Activated T-cell treated with anti-CD3 and anti-CD28 coated beads for 1 hour (primary cell): ENCODE results near the gene IGF2BP3.

ENCODE experiments used
- DNase-seq: peaks from one replicate; pipeline ENCODE4 v3.0.0-alpha.2; 2020; ENCODE audit warnings: low read depth

Gene IGF2BP3

DNA sequence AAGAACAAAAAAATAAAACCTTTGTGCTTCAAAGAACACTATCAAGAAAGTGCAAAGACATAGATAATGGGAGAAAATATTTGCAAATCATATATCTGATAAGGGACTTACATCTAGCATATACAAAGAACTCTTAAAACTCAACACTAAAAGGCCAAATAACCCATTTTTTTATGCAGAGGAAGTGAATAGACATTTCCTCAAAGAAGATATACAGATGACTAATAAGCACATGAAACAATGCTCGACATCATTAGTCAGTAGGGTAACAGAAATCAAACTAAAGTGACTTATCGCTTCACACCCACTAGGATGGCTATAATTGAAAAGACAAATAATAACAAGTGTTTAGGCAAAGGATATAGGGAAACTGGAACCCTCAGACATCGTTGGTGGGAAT, 93.2 kb downstream of the IGF2BP3 start:
- DNase-seq: no peak

DNA sequence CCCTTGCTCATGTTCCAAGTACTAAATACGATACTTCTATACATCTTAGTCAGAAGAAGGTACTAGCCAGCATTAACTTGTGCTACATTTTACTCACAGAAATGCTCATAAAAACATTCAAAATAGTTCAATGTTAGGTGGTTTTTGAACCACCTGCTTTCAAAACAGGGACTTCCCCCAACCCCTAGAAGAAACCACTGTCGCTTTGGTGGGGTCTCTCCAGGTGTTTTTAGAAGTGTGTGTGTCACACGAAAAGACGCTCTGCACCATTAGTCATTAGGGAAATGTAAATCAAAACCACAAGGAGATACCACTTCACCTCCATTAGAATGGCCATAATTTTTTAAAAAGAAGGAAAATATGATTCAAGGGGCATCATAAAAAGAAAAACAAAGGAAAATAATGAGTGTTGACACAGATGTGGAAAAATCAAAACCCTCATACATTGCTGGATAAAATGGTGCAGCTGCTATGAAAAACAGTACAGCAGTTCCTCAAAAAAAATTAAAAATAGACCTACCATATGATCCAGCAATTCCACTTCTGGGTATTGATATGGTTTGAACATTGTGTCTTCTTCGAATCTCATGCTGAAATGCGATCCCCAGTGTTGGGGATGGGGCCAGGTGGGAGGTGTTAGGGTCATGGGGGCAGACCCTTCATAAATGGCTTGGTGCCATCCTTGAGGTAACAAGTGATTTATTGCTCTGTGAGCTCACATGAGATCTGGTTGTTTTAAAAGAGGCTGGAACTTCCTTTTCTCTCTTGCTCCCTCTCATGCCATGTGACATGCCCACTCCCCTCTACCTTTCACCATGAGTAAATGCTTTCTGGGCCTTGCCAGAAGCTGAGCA, 96.9 kb downstream of the IGF2BP3 start:
- DNase-seq: peak; percentile 3

DNA sequence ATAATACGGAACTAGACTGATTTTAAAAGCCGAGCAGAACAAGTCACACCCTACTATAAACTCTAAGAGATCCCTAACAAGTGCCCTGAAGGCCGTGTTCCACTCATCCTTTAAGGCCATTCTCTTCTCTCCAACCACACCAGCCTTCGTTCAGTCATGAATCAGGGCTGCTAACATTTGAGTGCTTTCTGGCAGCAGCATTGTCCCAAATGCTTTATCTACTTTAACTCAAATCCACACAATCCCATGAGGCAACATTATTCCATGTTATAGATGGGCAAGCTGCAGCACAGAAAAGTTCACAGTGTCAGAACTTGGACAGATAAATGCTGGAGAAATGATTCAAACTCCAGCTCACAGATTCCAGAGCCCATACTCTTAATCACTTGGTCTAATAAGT, 97.7 kb downstream of the IGF2BP3 start:
- DNase-seq: no peak

DNA sequence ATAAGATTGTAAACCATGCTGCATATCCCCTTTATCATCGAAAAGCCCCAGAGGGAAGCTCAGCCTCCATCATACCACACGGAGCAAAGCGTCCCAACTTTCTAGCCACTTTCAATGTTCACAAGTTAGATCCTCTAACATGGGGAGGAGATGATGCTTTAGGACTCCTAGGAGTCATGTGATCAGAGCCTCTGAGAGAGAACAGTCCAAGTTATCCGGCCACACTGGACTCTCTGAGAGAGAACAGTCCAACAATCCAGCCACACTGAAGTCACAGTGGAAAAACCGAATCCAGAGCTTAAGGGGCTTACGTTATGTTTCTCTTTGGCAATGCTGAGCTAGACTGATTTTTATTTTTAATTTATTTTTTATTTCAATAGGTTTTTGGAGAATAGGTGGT, 98.6 kb downstream of the IGF2BP3 start:
- no peak for DNase-seq

DNA sequence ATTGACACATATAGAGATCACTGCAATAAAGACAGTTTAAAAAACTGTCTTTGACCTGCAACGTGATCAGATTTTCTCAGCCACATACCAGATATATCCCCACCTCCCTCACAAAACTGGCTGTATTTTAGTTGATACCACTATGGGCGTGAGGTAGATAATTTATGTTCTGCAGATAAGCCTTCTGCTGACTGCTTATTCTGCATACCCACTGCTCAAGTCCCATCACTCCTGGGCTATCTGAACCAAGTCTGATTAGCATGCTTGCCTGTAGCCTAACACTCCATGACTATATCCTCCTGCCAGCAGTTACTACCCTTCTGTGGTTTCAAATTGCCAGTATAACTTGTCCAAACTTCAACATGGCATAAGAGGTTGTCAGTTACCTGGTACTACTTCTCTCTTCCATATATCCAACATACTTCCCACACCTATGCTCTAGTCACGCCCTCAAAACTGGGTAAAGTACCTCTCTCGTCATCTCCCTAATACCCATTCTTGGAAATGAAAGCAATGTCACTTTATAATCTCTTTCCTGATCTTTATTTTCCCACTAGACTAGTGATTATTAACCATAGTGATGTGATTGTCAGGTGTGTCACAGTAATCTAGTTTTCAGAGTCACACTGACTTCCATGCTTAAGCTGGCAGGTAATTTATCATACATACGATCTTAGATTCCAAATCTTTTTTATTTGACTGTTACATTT, 100.4 kb downstream of the IGF2BP3 start:
- no peak for DNase-seq

DNA sequence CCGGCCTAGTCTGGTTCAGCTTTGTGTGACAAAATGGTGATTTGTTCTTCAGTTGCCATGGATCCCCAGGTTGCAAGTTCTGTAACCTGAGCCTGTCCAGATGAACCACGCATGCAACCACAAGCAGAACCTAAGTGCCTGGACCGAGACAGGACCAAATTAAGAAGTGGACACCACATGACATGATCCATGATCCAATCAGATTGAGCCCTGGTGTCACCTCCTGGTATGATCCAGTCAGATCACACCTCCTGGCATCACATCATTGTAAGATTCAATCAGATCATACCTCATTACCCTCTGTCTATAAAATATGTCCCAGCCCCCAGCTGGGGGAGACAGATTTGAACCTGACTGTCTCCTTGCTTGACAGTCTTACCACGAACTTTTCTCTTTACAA, 101.2 kb downstream of the IGF2BP3 start:
- no peak for DNase-seq

DNA sequence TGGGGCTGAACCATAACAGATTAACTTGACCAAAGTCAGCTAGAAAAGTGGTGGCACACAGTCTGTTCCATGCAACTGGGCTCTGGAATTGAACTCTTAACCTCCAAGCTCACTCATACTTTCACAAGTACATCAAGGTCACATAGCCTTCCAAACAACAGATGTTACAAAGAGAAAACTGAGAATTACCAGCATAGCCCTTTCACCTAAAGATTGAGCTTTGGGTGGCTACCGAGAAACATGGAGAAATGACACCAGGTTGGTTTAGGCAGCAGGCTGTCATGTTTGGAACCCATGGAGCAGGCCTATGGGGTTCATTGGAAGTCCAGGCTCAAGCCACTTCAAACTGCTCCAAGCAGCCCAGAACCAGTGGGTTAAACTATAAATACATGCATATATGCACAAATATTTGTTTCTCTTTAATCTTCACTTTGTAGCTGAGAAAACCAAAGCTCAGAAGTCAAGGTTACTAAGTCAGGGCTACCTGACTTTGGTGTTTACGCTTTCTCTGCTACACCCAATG, 112.1 kb downstream of the IGF2BP3 start:
- DNase-seq: no peak

DNA sequence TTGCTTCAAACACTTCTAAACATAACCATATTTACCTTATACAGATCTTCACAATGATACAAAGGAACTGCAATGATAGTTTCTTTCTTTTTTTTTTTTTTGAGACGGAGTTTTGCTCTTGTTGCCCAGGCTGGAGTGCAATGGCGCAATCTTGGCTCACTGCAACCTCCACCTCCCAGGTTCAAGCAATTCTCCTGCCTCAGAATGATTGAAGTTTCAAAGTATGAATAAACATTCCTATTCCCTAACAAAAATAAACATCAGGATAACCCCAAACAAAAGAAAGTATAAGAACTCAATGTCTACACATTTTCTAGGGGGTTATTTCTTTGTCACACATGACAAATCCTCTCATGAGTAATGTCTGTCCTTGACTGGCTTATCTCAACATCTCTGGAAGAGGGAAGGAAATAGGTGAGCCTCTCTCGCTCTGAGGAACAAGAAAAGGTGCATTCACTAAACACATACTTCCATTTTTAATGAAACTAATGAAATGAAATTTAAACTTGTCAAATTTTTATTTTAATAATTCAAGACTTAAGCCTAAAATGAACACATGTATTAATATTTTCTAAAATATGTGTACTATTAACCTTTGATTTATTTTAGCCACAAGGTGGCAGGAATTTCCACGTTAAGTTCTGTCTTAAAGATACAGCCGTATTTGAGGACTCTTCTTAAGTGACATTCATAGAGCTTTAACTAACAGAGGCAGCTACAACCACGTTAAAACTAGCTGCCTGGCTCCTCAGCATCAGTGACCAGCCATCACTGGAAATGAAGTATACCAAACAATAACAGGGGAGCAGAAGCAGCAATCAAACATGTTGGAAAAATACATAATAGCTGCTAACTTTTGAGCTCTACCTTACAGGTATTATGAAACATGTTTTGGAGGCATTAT, 112.8 kb downstream of the IGF2BP3 start:
- no peak for DNase-seq

DNA sequence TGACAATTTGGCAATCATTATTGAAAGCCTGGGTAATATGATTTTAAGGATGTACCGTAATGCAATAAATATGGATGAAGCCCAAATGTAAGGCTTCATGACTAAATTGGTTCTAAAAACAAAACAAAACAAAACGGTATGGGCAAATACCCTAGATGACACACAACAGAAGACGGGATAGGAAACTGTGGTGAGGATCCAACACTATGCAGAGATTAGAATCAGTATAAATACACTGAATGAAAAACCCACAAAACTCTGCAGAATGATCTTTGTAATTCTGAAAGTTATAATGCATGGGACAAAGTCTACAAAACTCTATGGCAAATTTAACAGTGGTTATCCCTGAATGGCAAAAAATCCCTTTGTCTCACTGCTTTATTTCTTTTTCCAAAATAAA, 113.6 kb downstream of the IGF2BP3 start:
- no peak for DNase-seq

DNA sequence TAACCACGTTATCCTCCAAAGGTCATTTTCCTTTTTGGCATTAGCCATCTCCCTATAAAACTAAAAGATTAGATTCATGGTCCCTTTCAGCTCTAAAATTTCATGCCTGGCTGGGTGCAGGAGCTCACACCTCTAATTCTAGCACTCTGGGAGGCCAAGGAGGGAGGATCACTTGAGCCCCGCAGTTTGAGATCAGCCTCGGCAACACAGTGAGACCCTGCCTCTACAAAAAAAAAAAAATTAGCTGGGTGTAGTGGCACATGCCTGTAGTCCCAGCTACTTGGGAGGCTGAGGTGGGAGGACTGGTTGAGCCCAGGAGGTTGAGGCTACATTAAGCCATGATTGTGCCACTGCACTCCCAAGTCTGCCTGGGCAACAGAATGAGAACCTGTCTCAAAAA, 114.1 kb downstream of the IGF2BP3 start:
- DNase-seq: no peak

DNA sequence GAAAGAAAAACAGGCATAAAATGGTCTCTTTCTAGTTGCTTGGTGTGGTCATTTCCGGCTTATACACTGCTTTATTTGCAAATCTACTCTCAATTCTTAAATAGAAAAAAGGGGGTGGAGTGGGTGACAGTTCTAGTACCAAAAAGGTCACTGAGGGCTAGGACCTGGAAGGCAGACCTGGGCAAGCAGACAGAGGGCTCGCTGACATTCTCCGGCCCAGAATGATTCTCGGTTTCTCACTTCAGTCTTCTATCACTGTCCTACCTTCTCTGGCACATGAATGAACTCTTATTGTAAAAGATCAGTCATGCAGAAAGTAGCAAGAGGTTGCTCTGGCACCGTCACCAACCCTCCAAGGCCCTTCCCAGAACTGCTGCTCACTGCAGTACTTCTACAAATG, 117.1 kb downstream of the IGF2BP3 start:
- DNase-seq: no peak

DNA sequence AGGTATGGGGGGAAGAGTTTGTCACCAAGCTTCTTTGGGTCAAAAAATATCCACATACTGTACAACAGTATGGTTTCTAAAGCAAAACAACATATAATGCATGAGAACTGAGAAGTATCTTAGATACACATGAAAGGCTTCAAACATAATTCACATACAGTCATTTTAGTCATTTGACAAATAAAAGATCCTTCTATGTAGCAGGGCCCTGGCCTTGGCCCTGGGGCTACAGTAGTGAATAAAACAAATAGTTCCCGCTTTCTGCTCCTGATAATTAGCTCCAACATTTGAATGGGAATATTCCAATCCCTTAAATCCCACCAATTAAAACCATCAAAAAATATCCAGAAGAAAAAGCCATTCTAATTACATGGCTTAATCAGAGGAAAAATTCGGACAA, 119.8 kb downstream of the IGF2BP3 start:
- no peak for DNase-seq

DNA sequence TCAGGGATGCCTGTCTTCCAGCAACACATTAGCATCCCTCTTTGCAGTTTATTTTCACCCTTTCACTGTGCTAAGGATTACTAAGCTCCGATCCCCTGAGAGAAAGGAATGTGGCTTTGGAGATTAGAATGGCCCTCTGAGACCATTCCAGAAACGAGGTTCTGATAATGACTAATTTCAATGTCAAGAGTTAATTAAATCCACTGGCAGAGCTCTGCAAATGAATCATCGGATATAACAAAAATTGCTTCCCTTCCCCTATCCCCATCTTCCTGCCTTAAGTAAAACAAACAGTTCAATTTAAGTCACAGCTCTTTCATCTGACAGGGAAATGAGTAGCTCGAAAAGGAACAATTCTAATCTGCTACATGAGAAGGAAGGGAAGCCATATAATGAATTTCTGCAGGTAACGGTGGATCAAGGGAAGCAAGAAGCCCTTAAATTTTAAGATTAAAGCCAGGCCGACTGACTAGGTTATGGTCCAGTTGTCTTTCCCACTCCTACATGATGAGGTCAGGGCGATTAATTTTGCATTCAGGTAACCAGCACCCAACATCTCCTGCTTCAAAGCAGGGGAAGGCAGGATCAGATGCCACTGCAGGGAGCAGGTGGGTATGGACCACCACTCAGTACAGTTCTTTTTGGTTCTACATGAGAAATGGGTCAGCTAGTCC, 120.7 kb downstream of the IGF2BP3 start:
- no peak for DNase-seq

DNA sequence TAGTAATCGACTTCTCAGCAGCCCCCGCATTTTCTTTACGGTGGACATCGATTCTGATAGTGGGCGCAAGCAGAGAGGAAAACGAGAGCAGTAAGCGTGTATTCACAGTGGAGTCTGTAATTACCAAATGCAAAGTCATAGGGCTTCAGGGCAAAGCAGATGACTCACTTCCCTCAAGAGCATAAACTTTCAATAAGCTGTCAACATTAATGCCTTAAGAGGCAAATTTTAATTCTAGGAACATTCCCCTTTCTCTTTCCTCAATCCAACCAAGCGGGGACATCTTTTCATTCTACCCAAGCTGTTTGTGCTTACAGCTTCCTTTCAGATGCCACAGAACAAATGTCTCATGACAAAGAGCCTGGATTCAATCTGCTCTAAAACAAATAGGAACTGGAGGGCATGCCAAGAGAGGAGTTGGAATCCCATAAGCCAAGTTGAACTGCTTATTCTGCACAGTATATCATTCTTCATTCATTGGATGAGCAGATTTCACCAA, 122.6 kb downstream of the IGF2BP3 start:
- DNase-seq: no peak

DNA sequence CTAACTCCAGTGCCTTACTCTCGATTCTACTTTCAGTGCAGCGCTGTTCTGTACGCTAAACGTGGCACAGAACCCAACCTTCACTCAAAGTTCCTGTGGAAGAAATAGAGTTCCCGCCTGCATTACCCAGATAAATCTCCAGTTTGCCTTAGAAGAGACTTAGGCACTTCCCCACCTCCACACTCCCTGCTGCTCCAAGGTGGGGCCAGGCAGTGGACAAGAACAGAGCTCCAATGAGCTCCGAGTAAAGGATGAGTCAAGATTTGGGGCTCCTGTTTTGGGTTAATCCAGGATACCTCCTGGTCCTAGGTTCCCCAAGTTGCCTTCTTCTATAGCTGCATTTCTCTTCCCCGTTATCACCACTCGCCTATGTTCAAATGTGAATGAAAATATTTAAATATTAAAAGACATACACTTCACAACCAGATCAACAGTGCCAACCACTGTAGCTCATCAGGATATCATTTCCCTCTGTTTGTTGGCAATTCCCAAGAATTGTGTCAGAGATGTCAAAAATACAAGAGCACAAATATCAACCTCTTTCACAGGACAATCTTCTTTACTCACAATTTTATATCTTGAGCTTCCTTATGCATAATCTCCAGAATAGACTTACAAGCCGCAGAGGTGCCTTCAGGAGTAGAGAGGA, 123.1 kb downstream of the IGF2BP3 start:
- DNase-seq: no peak

DNA sequence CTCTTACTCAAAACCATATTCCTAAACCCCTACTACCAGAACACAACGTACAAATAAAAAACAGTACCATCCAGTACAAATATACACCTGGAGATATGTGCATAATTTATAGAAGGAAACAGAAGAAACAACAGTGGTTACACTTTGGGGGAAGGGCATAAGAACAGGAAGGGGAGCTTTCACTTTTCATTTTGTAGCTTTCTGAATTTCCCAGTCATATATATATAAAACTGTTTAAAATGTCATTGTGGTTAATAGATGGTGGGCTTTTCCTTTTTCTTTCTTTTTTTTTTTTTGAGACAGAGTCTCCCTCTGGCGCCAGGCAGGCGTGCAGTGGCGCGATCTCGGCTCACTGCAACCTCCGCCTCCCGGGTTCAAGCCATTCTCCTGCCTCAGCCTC, 124.0 kb downstream of the IGF2BP3 start:
- no peak for DNase-seq

DNA sequence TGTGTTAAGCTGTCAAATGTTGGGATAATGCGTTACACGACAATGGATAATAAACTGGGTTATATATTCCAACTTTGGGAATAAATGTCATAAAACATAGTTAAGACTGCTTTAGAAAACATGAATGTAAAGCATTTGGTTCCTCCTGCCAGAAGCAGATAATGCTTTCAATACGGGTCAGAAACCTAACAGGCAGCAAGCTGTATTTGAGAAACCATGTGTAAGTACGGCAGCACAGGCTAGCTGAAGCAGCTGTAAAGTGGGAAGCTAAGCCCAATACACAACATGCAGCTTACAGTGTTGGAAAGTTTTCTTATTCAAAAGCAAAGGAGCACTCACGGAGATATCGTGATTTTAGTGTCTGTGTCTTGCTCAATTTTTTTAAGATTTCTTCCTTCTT, 124.7 kb downstream of the IGF2BP3 start:
- DNase-seq: no peak

DNA sequence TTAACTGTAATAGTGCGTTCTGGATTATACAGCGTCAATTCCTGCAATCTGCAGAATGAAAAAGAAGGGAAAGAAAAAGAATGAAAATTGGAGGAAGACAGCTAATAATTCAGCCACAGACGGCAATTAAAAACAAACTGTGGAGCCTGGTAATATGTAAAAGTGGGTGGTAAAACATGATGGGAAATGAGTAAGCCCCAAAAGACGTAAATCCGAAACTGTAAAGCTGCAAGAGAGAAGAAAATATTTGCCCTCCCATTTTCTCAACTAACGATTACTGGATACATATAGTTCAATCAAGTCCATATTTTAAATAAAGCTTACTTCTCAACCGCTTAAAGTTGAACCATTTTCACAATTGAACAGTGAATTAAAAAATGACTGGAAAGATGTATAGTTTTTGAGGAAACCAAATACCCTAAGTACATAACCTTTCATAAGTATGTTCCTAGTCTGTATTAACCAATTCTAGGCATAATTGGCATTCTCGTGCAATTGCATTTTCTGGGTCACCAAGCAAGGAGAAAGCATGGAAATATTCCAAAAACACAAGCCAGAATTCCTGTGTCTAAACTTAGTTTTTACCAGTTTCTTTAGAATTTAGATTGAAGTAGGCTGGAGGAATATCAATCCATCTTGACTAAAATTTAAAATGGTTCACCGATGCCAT, 126.3 kb downstream of the IGF2BP3 start:
- no peak for DNase-seq

DNA sequence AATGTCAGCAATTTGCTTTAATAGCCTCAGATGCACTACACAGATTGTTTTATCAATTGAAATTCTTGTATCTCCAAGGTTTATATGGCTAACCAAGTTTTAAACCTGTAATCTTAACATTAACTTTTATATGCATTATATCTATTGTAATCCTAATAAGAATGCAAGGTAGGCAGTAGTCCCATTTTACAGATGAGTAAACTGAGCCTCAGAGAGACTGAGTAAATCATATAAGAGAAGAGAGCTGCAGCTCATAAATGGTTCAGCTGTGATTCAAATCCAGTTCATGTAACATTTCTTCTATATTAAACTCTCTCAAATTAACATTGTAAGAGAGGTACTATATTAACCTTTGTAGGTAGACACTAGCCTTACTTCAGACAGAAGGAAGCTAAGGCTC, 127.2 kb downstream of the IGF2BP3 start:
- no peak for DNase-seq

DNA sequence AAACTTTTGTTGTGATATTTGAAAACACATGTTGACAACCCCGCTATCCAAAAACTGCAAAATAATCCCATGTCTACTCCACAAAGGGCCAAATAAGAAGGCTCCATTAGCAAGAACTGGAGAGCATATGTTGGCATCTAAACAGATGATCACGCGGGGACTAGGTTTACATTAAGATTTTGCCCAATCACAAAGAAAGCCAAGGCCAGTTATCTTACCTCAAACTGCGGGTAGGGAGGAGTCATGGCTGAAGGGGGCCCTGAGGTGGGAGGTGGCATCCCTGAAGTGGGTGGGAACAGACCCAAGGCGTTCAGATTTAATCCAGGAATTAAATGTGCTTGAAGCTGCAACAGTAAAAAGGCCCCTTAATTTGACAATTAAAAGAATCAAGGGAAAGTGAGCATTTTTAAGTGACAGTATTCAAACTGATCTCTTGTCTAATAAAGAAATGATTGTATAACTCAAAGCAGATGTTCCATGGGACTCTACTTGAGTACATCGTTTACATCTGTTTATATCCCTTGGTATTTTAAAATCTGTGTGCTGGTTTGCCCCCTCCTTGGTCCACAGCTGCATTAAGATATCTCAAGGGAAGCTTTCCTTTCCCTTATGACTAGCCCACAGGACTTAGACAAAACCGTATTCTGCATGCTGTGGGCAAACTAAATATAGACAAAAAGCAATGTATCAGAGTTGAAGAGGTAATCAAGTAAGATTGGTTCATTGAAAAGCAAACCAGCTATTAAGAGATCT, 128.3 kb downstream of the IGF2BP3 start:
- DNase-seq: no peak
